IPS-18c (cell line): ENCODE measurements around the gene MOV10L1.
A peak's percentile ranks its signal among the peaks of the same experiment; 100 is the strongest.
"Not testable (repeated sequence)": the region's sequence is repeated elsewhere in the genome, so short reads cannot be mapped to it uniquely, and the experiment has no call there.

Experiments
- H3K4me3 ChIP-seq: 2 replicates; pipeline ENCODE4 v1.7.0; 2013; ENCODE audit warnings: low read depth, mild to moderate bottlenecking, low read length, moderate library complexity; ENCODE audit not compliant: insufficient read depth
- H3K9me3 ChIP-seq: one replicate; pipeline ENCODE4 v1.6.1; 2013; ENCODE audit warnings: mild to moderate bottlenecking, low read length, moderate library complexity; ENCODE audit not compliant: control insufficient read depth, insufficient read depth

Gene MOV10L1

GRCh38 chr22:50197000-50197800 lies 107.4 kb downstream of the MOV10L1 start:
- H3K4me3 ChIP-seq, result no peak overlapping the region

GRCh38 chr22:50197856-50198623 lies 108.2 kb downstream of the MOV10L1 start:
- Histone ChIP-seq H3K9me3 (no peaks in the 10 kb centered on the region), H3K4me3 (no peak overlapping the region)

More at GRCh38 chr22:50197000-50197800, 107.4 kb downstream of the MOV10L1 start:
- H3K9me3 ChIP-seq, result no peaks in the 10 kb centered on the region

- H3K9me3 ChIP-seq, result no peaks in the 10 kb centered on the region
- no peak overlapping the region for H3K4me3 ChIP-seq
Measured at GRCh38 chr22:50198624-50199017, 108.8 kb downstream of the MOV10L1 start.

GRCh38 chr22:50199251-50199721 lies 109.5 kb downstream of the MOV10L1 start:
- Histone ChIP-seq H3K9me3 (no peaks in the 10 kb centered on the region), H3K4me3 (no peak overlapping the region; the same call in 1 of the 2 replicates)

GRCh38 chr22:50199829-50200460 lies 110.1 kb downstream of the MOV10L1 start:
- H3K4me3 ChIP-seq, result peak overlapping the region; percentile 81
- H3K9me3 ChIP-seq, result no peaks in the 10 kb centered on the region

GRCh38 chr22:50200461-50201190 lies 110.8 kb downstream of the MOV10L1 start, which contains the start of gene SELENOO:
TSS of gene SELENOO (plus strand) at chr22:50201011. CDS start at chr22:50201037, 26 bp downstream.
- H3K4me3 ChIP-seq, result peak within 1 kb of the TSS; percentile 81
- H3K9me3 ChIP-seq, result no peaks in the 10 kb centered on the region

- Histone ChIP-seq H3K9me3 (no peaks in the 10 kb centered on the region), H3K4me3 (peak overlapping the region; percentile 81)
Measured at GRCh38 chr22:50201191-50202129, 111.7 kb downstream of the MOV10L1 start.

GRCh38 chr22:50202130-50202666 lies 112.4 kb downstream of the MOV10L1 start:
- Histone ChIP-seq H3K9me3 (no peaks in the 10 kb centered on the region), H3K4me3 (peak overlapping the region; percentile 81)

- H3K4me3 ChIP-seq, result no peak overlapping the region
- H3K9me3 ChIP-seq, result no peaks in the 10 kb centered on the region
Measured at GRCh38 chr22:50203288-50203687, 113.5 kb downstream of the MOV10L1 start.

GRCh38 chr22:50204571-50204970 lies 114.8 kb downstream of the MOV10L1 start:
- H3K4me3 ChIP-seq, result no peak overlapping the region
- H3K9me3 ChIP-seq, result no peaks in the 10 kb centered on the region

GRCh38 chr22:50204998-50205397 lies 115.2 kb downstream of the MOV10L1 start:
- not testable (repeated sequence) for H3K9me3 ChIP-seq, H3K4me3 ChIP-seq

- H3K9me3 ChIP-seq, result no peaks in the 10 kb centered on the region
- no peak overlapping the region for H3K4me3 ChIP-seq
Measured at GRCh38 chr22:50205781-50206569, 116.2 kb downstream of the MOV10L1 start.

GRCh38 chr22:50206599-50206998 lies 116.8 kb downstream of the MOV10L1 start:
- Histone ChIP-seq H3K9me3 (no peaks in the 10 kb centered on the region), H3K4me3 (no peak overlapping the region)

- no peaks in the 10 kb centered on the region for H3K9me3 ChIP-seq
Measured at GRCh38 chr22:50207383-50208140, 117.8 kb downstream of the MOV10L1 start.

More at GRCh38 chr22:50207383-50208140, 117.8 kb downstream of the MOV10L1 start:
- H3K4me3 ChIP-seq, result no peak overlapping the region
